SIG-M5 (cell line): Measurements from ENCODE around the gene LRRC47.

Experiments
- DNase-seq: peaks from one replicate; lab custom pipeline; 2025; lab: John Stamatoyannopoulos, UW

The LRRC47 gene

DNA sequence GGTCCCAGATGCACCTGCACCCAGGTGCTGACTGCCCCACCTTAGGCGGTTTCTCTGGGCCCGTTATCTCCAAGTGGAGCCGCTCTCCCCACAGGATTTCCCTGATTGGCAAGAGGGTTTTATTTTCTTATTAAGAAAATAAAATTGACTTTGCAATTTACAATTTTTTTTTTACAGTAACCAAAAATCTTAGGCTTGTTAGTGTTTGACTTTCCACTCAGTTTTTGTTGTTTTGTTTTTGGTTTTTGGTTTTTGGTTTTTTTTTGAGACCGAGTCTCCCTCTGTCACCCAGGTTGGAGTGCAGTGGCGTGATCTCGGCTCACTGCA lies 48.8 kb downstream of the LRRC47 start:
- DNase-seq = no peak

DNA sequence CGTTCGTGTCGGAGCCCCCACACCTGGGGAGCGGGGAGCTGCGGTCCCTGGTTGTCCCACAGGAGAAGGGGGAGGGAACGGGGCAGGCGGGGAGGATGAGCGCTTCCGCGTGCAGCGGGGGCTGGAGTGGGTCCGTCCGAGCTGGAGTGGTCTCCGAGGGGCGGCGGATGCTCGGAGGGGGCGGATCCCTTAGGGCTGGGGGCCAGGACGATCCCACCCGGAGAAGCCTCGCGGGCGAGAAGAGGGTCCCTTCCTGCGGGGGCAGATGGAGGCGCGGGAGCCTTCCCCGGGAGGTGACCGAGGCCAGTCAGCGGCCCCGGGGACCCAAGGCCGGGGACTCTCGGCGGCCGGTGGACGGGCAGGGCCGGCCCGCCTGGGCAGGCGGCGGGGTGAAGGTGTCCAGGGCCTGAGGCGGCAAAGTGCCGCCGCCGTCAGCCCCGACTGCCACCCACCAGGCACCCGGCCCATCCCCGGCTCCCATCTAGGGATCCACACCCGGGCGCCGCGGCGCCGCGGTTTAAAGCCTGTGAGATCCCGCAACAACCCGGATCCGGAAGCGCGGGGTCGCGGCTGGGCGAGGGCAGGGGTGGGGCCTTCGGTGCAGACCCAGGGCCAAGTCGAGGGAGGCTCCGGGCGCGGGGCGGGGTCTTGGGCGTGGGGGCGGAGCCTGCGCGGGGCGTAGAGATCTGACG lies 49.3 kb downstream of the LRRC47 start:
- no peak for DNase-seq

DNA sequence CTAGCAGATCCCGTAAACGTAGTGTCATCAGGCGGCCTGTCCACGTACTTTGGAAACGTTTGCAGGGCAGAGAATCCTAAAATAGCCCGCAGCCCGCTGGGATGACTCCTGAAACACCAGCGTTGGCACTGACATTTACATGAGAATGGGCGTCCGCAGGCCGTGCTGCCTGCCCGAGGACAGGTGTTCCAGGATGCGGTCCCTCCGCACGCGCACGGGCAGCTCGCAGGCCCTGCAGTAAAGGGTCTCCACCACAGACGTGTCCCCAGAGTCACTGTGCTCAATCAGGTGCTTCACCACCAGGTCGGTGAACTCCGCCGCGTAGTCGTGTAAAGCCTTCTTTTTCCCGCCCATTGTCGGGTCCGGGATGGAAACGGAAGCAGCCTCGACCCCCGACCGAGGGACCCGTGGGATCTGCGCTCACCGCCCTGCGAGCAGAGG lies 49.9 kb downstream of the LRRC47 start:
- DNase-seq = no peak

DNA sequence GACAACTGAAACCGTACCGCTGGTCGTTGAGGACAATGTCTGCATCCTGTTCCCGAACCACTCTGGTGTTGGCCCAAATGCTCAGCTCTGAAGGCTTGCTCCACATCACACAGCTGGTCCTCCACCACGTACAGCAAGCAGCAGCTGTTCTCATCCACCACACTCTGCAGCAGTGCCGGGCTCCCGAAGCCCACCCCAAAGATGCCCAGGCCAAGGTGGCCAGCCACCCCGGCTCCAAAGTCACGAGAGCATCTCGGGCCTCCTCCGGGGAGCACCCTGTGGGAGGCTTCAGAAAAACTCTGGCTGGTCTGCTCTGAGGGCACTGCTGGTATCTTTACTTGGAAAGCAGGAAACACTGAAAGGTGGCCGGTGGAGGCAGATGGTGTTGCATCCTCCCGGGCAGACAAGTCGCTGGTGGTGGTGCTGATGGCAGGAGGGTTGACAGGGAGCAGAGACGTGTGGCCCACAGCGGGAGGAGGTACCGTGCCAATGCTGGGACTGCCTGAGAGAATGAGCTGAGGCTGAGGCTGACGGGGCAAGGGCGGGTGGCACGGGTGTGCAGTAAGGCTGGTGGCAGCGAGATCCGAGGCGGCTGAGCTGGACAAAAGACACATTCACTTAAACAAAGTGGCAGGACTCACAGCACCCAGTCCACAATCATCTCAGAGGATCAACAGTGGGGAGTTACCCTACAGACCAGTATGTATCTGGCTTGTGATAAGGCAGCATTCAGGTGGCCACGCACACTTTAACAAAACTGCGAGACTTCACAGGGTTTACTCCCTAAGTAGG lies 50.5 kb downstream of the LRRC47 start:
- DNase-seq = no peak

DNA sequence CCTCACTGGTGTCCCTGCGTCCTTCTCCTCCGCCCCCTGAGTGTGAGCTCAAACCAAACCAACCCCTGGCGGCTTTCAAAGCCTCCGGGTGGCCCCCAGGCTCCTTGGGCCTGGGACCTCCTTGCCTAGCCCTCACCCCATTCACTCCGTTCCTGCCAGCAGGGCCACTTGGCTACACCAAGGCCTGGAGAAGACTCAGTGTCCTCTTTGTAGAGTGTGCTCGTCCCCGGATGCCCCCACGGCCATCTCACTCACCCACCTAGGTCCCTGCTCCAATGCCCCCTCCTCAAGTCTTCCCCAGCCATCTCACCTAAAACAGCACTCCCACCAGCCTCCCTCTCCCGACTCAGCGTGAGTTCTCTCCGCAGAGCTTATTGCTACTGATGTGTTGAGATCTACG lies 51.2 kb downstream of the LRRC47 start:
- no peak for DNase-seq

DNA sequence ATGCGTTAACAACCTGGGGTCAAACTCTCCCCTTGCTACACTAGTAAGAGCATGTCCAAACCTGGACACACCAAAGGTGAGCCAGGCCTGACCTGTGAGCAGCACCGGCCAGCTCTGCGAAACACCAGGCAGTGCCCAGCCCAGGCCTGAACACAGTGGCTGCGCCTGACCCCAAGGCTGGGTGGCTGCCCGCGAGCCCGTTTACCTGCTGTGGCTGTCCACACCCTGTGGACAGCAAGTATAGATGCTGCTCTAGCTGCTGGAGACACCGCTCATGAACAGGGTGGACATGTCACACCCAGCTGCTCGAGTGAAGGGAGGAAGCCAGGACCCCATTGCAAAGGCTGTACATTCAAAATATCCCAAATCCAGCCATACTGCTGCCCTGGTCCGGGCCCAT lies 51.7 kb downstream of the LRRC47 start:
- no peak for DNase-seq

DNA sequence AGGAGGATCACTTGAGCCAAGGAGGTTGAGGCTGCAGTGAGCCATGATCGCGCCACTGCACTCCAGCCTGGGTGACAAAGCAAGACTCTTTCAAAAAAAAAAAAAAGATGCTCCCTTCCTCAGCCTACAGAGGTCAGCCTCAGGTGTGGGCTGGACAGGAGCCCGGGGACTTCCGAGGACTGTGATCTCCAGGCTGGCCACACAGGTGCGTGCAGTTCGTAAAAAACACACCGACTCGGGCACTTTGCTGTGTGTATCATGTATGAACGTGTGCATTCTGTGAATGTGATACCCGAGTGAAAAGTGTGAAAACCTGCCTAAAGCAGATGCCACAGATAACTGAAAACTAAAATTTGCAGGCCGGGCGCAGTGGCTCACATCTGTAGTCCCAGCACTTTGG lies 52.5 kb downstream of the LRRC47 start:
- no peak for DNase-seq

DNA sequence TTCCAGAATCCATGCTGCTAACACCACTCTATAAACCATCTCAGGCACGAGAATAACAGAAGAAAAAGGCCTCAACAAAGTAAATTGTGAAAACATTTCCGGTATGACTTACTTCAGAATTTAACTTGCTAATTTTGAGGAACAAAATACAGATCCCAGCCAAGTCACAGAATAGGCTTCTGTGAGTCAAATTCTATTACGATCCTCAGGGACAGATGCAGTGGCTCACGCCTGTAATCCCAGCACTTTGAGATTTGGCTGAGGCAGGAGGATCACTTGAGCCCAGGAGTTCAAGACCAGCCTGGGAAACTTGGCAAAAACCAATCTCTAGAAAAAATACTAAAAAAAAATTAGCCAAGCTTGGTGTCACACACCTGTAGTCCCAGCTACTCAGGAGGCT lies 52.9 kb downstream of the LRRC47 start:
- no peak for DNase-seq

DNA sequence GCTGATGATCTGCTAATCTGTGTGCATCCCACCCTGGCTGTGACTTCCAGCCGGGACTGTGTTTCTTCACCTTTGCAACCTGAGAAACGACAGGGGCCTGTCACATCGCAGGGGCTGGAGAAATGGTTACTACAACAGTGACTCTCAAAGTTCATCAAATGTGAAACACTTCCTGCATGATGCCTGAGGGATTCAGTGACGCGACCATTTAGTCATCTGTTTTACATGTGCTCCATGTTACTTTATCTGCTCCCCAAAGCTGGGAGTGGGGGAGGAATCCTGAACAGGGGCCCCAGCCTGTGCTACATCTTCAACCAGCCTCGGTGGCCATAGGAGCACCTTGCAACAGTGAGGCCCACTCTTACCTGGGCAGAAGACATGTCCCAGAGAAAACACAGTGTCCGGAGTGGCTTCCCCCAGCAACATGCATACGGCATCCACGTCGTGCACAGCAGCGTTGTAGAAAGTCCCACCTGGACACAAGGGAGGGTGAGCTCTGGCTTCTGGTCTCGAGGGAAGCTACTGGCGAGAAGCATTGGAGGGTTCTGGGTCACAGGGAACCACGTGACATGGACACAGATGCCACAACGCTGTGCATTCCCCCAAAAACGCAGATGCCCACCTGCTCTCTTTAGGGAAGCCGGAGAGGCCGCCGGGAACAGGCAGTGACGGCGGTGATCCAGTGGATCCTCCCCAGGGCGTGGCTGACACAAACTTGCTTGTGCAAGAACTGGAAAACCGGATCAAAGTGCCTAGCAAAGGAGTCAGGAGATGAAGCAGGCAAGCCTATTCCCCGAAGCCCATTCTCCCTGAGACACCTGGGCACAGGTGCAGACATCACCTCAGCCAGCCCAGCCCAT lies 53.6 kb downstream of the LRRC47 start:
- no peak for DNase-seq

DNA sequence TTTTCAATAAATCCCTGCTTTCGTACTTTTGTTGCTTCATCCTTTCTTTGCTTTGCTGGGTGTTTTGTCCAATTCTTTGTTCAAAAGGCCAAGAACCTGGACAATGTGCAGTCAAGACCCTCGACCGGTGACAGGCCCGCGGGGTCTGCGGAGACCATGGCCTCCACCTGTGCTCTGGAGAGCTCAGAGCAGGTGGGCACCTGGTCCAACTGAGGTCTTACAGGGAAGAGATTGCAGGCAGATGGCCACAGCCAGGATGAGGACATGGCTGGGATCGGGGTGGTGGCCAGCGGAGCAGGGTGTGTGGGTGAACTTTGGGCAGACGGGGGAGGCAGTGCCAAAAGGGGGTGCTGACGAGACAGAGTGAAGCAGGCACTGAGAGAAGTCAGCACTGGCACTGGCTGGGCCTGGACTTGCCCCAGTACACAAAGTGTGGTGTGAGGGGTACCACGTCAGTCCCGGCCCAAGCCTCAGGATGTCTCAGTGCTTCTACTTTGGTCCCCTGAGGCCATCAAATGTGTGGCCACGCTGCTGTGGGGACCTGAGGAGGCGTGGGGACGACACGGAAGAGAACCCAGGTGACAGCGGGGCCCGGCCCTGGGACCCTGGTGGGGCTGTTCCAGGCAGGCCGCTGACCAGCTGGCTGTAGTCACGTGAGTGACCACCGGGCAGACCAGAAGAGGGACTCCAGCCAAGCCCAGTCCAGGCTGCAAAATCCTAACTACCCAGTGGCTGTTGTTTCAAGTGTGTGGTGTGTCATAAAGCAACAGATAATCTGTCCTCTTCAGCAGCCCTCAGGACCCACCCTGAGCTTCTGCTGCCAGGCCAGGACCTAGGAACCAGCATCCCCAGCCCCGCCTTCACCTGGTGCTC lies 54.5 kb downstream of the LRRC47 start:
- no peak for DNase-seq

DNA sequence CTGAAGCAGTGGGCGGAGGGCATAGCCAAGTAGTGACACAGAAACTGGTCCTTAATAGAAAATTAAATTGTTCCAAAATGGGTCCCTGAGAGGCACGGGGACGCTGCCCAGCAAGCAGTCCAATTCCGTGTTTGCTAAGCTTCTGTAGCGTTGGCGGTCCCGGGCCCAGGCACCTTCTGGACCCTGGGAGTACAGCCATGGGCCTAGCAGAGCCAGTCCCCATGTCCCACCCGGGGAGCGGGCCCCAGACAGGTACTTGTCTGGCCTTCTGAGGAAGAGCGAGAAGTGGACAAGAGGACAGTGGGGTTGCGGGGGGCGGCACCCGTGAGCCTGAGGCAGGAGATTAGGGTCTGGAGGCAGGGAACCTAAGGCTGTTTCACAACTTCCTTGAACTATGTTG lies 55.5 kb downstream of the LRRC47 start:
- no peak for DNase-seq

DNA sequence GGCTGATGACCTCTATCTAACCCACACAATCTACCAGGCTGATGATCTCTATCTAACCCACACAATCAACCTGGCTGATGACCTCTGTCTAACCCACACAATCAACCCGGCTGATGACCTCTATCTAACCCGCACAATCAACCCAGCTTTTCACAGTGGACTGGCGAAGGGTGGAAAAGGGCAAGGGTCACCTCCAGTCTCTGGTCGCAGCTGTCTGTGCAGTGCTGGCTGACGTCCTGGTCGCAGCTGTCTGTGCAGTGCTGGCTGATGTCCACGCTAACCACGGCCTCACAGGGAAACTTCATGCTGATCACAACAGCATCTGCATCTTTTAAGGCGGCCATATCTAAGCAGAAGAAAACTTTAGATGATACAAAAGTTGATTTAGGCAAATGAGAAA lies 56.3 kb downstream of the LRRC47 start:
- no peak for DNase-seq

DNA sequence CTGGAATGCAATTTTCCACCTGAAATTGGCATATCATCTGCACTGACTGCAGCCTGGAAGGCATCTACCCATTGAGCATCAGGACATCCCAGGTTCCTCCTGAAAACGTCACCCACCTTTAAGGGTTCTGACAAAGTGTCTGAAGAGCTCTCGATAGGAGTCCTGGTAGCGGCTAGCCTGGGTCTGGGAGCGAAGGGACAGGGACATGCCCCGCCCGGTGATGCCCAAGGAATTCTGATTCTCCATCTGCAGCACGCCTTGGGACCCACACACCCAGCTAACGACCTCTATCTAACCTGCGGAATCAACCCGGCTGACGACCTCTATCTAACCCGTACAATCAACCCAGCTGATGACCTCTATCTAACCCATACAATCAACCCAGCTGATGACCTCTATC lies 57.4 kb downstream of the LRRC47 start:
- DNase-seq = no peak

DNA sequence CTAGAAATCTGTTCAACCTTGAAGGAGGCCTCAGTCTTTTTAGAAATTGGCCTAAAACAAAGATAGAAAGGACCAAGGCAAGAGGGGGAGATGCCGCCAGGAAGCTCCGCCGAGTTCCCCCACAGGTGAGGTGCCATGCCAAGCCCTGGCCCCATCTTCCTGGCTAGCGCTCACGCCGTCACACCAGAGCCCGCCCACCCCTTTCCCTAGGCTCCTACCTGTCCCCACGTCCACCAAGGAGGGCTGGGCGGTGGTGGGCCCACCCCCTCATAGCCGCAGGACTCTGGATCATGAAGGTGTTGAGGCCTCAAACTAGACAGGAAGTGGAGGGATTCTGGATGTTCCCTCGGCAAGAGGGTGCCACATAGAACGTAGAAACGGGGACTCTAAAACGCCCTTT lies 59.6 kb downstream of the LRRC47 start:
- DNase-seq = no peak

DNA sequence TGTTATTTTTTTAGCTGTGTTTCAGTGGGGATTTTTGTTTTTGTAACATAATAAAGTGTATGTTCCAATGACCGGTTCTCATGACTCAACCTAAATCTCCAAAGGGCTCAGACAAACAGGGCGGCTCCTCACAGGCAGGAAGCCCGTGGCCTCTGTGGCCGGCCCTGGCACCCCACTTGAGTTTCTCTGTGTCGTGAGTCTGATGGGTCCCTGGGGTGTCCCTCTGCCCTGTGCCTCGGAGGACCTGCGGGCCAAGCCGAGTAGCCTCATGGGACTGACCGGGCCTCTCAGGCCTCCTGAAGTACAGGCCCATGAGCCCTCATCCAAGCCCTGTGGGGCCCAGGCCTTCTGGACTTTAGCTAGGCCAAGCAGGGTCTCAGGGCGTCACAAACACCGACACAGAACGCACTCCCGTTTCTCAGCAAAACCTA lies 60.2 kb downstream of the LRRC47 start:
- no peak for DNase-seq

DNA sequence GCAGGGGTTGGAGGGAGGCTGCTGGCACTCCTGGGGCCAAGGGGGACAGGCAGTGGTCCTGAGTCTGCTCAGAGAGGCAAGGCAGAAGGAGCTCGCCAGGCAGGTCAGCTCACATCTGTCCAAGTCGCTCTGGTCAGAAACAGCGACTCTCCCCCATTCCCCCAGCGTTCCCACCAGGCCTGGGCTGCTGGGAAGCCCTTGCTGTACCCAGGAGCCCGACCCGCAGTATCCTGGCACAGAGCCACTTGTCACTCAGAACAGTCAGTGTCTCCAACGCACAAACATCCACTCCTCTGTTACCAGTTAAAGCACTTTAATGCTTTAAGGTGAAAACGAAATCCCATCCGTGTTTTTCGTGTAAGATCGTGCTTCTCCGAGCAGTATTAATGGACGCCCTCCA lies 60.6 kb downstream of the LRRC47 start:
- DNase-seq = no peak

DNA sequence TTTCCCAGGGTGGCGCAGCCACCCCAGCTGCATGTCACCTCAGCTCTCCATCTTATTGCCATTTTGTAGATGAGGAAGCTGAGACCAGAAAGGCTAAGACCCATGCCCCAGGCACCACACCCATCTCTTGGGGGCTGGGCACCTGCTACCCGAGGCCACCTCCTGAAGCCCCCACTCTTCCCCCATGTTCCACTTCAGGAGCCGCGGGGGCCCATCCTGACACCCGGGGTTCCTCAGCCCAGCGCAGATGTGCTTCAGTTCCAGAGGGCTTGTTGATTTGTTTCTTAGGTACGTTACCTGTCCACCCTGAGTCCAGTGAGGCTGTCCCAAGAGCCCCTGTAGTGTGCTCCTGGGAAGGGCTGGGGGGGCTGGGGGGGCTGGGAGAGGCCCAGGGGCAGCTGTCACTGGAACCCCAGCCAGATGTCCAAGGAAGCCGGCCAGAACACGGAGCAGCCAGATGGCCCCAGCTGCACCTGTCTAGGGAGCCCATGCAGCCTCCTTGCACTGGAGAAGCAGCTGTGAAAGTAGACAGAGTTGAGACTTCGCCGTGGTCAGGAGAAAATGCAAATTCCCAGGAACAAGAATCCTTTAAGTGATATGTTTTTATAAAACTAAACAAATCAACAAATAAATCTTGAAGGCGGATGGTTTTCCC lies 61.1 kb downstream of the LRRC47 start:
- DNase-seq = no peak

DNA sequence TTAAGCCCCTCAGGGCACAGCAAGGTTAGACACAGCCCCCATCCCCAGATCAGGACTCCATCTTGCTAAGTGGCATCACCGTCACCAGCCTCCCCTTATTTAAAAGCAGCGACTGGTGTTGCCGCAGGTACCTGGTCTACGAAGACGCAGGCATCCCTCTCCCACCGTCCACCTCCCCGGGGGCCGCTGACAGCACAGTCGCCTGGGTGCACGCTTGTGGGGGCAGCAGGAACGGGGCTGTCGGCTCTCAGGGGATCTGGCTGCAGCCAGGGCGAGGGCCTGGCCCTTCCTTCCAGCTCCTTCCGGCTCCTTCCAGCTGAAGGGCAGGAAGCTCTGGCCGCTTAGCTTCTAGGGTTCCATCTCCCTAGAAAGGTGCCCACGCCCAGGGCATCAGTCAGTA lies 61.7 kb downstream of the LRRC47 start:
- no peak for DNase-seq

DNA sequence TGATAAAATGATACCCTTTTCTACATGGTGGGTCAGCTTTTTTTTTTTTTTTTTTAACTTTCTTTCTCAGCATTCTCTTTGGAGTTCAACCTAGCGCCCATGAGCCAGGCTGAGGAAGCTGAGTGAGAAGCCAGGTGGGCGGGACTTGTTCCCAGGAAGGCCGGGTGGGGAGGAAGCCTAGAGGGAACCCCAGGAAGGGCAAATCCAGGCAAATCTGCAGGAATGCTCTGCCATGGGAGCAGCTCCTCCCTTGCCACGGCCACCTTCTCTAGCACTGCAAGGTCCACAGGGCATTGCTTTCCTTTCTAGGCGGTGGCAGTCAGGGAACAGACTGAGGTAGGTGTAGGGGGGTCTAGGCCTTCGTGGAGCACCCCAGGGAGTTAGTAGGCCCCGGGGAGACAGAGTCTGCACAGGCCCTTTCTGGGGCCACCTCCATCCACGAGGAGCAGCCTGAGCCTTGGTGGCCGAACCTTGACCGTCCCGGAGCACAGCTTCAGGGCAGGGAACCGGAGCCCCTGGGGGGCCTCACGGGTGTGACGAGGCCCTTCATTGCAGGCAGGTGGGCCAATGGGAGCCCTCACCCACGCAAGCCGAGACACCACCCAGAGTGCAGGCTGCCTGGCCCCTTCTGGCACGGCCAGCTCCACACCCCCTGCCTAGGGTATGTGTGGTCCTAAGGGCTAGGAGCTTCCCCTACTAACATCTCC lies 62.3 kb downstream of the LRRC47 start:
- no peak for DNase-seq

DNA sequence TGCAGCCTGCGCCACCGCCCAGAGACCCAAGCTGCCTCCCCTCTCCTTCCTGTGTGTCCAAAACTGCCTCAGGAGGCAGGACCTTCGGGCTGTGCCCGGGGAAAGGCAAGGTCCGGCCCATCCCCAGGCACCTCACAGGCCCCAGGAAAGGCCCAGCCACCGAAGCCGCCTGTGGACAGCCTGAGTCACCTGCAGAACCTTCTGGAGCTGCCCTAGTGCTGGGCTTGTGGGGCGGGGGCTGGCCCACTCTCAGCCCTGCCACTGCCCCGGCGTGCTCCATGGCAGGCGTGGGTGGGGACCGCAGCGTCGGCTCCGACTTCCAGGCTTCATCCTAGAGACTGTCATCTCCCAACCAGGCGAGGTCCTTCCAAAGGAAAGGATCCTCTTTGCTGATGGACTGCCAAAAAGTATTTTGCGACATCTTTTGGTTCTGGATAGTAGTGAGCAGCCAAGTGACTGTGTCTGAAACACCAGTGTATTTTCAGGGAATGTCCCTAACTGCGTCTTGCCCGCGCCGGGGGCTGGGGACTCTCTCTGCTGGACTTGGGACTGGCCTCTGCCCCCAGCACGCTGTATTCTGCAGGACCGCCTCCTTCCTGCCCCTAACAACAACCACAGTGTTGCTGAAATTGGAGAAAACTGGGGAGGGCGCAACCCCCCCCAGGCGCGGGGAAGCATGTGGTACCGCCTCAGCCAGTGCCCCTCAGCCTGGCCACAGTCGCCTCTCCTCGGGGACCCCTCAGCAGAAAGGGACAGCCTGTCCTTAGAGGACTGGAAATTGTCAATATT lies 63.0 kb downstream of the LRRC47 start:
- DNase-seq = no peak
